Endothelial cell (in vitro differentiated cells): ENCODE data around the gene ATP8A2. TPM values are rescaled to one million over a fixed set of nuclear protein-coding genes. Genes with fewer than 3 reads are reported as not detected.

Experiments
- DNase-seq: peaks from one replicate; pipeline ENCODE4 v3.0.0; 2021; ENCODE audit warnings: low spot score
- H3K27ac Mint-ChIP-seq: one replicate; pipeline ENCODE4 v1.8.0; 2021; ENCODE audit warnings: mixed read lengths, inconsistent platforms; ENCODE audit not compliant: unreplicated experiment
- H3K27me3 Mint-ChIP-seq: one replicate; pipeline ENCODE4 v1.8.0; 2021; ENCODE audit warnings: mild to moderate bottlenecking, moderate library complexity, mixed read lengths, inconsistent platforms; ENCODE audit not compliant: unreplicated experiment
- H3K36me3 Mint-ChIP-seq: one replicate; pipeline ENCODE4 v1.8.0; 2021; ENCODE audit warnings: mild to moderate bottlenecking, low read depth, mixed read lengths, inconsistent platforms; ENCODE audit not compliant: unreplicated experiment
- H3K4me1 Mint-ChIP-seq: one replicate; pipeline ENCODE4 v1.8.0; 2021; ENCODE audit warnings: mild to moderate bottlenecking, mixed read lengths, inconsistent platforms; ENCODE audit not compliant: unreplicated experiment
- H3K4me3 Mint-ChIP-seq: one replicate; pipeline ENCODE4 v1.8.0; 2021; ENCODE audit warnings: mild to moderate bottlenecking, mixed read lengths, inconsistent platforms; ENCODE audit not compliant: unreplicated experiment
- H3K9me3 Mint-ChIP-seq: one replicate; pipeline ENCODE4 v1.8.0; 2021; ENCODE audit warnings: mixed read lengths, inconsistent platforms; ENCODE audit not compliant: unreplicated experiment
- CTCF ChIP-seq: fragments of 200-600 bp; sonication (generic); IDR thresholded peaks from one replicate; pipeline ENCODE4 v1.5.0; 2021; ENCODE audit warnings: antibody characterized with exemption; ENCODE audit not compliant: unreplicated experiment
- total RNA-seq: library from RNA; stranded (reverse); fragmentation: NEBNext Ultra II Directional; extraction: Animal tissue kit (Norgen Biotek cat#: 25700); gene quantifications from one replicate; pipeline ENCODE4 v1.2.1, GENCODE V29; 2021; ENCODE audit not compliant: unreplicated experiment

Gene ATP8A2
- total RNA-seq, 1 donor from 2014 or later = 2.1 TPM

DNA sequence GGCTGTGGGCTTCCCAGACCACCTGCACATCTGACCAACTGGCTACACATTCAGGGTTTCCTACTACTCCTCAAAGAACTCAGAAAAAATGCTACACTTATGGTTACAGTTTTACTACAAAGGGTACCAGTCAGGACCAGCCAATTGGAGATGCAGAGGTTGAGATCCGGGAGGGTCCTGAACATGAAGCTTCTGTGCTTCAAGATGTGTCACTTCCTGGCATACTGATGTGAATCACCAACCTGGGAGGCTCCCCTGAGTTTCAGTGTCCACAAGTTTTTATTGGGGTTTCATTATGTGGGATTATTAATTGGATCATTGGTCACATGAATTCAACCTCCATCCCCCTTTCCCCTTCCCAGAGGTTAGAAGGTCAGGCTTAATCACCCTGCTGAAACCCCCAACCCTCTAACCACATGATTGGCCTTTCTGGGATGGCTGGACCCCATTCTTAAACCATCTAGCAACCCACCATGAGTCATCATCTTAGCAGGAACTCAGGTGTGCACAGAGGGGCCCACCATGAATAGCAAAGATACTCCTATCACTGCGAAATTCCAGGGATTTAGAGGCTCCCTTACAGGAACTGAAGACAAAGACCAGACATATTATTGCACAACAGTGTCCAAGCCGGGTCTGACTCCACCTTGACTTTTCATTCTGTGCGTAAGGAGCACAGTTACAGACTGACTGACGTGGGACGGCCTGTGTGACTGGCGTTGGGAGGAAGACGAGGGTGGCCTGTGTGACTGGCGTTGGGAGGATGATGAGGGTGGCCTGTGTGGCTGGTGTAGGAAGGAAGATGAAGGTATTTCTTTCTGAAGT lies 90.7 kb downstream of the ATP8A2 start:
- no peaks in the 10 kb centered on the region for H3K36me3 Mint-ChIP-seq
- no peaks in the 10 kb centered on the region for H3K9me3 Mint-ChIP-seq
- no peaks in the 10 kb centered on the region for H3K4me1 Mint-ChIP-seq
- DNase-seq = no peak
- H3K27ac Mint-ChIP-seq = no peak overlapping the region
- no peak for TF ChIP-seq CTCF
- peaks cover 7% of the 10 kb centered on the region for H3K27me3 Mint-ChIP-seq
- H3K4me3 Mint-ChIP-seq = no peak overlapping the region

- H3K9me3 Mint-ChIP-seq = no peaks in the 10 kb centered on the region
- H3K4me1 Mint-ChIP-seq = no peaks in the 10 kb centered on the region
- H3K36me3 Mint-ChIP-seq = no peaks in the 10 kb centered on the region
- no peak for TF ChIP-seq CTCF
- no peak overlapping the region for H3K4me3 Mint-ChIP-seq
- H3K27me3 Mint-ChIP-seq = peaks cover 11% of the 10 kb centered on the region
- no peak for DNase-seq
- H3K27ac Mint-ChIP-seq = no peak overlapping the region
These were observed 91.7 kb downstream of the ATP8A2 start for GRCh38 chr13:25463496-25463895.

GRCh38 chr13:25466880-25467279 lies 95.1 kb downstream of the ATP8A2 start:
- Mint-ChIP-seq H3K27me3 (peaks cover 9% of the 10 kb centered on the region), H3K4me3 (no peak overlapping the region)

DNA sequence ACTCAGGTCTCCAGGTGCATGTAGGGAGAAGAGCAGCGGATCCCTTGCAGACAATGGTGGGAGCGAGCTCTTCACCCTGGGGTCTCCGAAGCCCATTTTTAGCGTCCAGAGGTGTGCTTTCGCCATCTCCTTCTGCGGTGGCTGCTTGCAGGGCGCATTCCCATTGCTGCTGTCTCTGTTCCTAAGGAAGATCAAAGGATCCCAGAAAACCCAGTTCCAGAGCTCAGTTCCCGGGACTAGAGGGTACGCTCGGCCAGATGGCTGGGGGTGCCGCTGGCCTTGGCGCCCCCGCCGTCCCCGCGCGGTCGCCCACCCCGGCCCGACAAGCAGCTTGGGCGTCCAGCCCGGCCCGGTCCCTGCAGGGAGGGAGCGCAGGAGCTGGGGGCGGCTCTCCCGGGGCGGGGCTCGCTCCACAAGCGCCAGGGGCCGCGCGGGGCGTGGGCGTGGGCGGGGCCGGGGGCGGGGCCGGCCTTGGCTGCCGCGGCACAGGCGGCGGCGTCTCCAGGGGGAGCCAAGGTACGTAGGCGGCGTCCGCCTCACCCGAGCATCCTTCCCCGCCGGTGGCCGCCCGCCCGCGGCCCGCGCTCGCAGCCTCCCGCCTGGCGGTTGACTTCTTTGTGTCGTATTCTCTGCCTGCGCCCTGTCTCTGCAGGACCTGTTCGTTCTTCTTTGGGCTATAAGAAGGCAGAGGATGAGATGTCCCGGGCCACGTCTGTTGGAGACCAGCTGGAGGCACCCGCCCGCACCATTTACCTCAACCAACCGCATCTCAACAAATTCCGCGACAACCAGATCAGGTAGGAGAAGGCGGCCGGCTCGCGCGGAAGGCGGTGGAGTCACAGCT lies 96.8 kb downstream of the ATP8A2 start:
- no peak for TF ChIP-seq CTCF
- Mint-ChIP-seq H3K36me3 (no peaks in the 10 kb centered on the region), H3K4me3 (peak overlapping the region; percentile 86), H3K9me3 (no peaks in the 10 kb centered on the region), H3K4me1 (peaks cover 3% of the 10 kb centered on the region), H3K27me3 (peaks cover 9% of the 10 kb centered on the region), H3K27ac (no peak overlapping the region)
- peak; percentile 37 for DNase-seq

More at GRCh38 chr13:25466880-25467279, 95.1 kb downstream of the ATP8A2 start:
- no peak for DNase-seq
- Mint-ChIP-seq H3K9me3 (no peaks in the 10 kb centered on the region), H3K4me1 (peaks cover 3% of the 10 kb centered on the region), H3K36me3 (no peaks in the 10 kb centered on the region), H3K27ac (no peak overlapping the region)
- no peak for TF ChIP-seq CTCF
